Thoracic aorta (tissue), 2 donors: ENCODE data around the gene PLCB3. TPM values are rescaled to one million over a fixed set of nuclear protein-coding genes. Genes with fewer than 3 reads are reported as not detected.

Experiments
- ATAC-seq: fragments of 150-250 bp; one replicate; pipeline ENCODE4 v1.8.0; 2017; ENCODE audit warnings: low read depth; ENCODE audit not compliant: insufficient number of reproducible peaks, low FRiP score
- DNase-seq: peaks from one replicate; pipeline ENCODE4 v3.0.0-alpha.2; 2020; ENCODE audit warnings: low spot score
- H3K27ac ChIP-seq, 2 donors: fragments of 200-600 bp; sonication (generic); 1 replicate in 1 of 2; 2 replicates in 1 of 2; pipeline ENCODE4 v1.5.1; 2016; ENCODE audit warnings: mild to moderate bottlenecking in 2 of 2, moderate library complexity in 2 of 2
- H3K27me3 ChIP-seq: fragments of 200-600 bp; sonication (generic); replicated peaks from 2 replicates; pipeline ENCODE4 v1.6.0; 2016; ENCODE audit warnings: mild to moderate bottlenecking; ENCODE audit not compliant: insufficient read depth
- H3K36me3 ChIP-seq: fragments of 200-600 bp; sonication (generic); one replicate; pipeline ENCODE4 v1.5.1; 2016
- H3K4me1 ChIP-seq, 2 donors: fragments of 200-600 bp; sonication (generic); 1 replicate in 1 of 2; 2 replicates in 1 of 2; pipeline versions ENCODE4 v1.5.1 to v1.6.0; 2016; ENCODE audit warnings: low read depth in 2 of 2, mild to moderate bottlenecking in 1 of 2; ENCODE audit not compliant: control insufficient read depth in 1 of 2
- H3K4me3 ChIP-seq: fragments of 200-600 bp; sonication (generic); 2 replicates; pipeline ENCODE4 v1.5.1; 2016; ENCODE audit warnings: mild to moderate bottlenecking
- H3K9me3 ChIP-seq: fragments of 200-600 bp; sonication (generic); 2 replicates; pipeline ENCODE4 v1.5.1; 2016
- CTCF ChIP-seq: fragments of 200-600 bp; sonication (generic); IDR thresholded peaks from one replicate; pipeline ENCODE4 v1.5.1; 2019; ENCODE audit warnings: antibody characterized with exemption
- total RNA-seq, 2 donors: library from RNA; depleted of rRNA; stranded (reverse); fragments of >200 nt; gene quantifications; one replicate each; pipeline versions ENCODE4 v1.1.0 to v1.2.3, GENCODE V29; 2016

PLCB3 gene
- total RNA-seq, 2 donors from 2014 or later = 31.5 to 39.7 TPM

DNA sequence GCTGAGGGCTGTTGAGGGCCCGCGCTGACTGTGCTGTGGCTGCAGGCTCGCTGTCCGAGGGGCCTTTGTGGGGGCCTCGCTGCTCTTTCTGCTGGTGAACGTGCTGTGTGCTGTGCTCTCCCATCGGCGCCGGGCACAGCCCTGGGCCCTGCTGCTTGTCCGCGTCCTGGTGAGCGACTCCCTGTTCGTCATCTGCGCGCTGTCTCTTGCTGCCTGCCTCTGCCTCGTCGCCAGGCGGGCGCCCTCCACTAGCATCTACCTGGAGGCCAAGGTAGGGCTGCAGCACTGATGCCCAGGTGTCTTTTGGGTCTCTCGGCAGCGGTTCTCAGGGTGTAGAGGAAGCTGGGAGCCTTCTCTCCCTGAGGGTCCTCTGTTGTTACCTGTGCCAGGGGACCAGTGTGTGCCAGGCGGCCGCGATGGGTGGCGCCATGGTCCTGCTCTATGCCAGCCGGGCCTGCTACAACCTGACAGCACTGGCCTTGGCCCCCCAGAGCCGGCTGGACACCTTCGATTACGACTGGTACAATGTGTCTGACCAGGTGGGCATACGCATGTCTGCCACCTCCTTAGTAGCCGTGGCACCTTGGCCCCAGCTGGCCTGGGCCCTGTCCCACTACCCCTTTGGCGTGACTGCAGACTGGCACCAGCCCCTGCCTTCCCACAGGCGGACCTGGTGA is 36.5 kb downstream of the PLCB3 start:
- Histone ChIP-seq H3K36me3 (no peaks in the 10 kb centered on the region), H3K4me1 (peaks cover 33 to 48% of the 10 kb centered on the region in 2 donors), H3K27ac (no peak overlapping the region), H3K4me3 (no peak overlapping the region), H3K9me3 (no peaks in the 10 kb centered on the region), H3K27me3 (peaks cover 7% of the 10 kb centered on the region)
- no peak for ATAC-seq
- DNase-seq = no peak
- no peak for TF ChIP-seq CTCF

GRCh38 chr11:64288353-64288750 is 37.0 kb downstream of the PLCB3 start:
- ATAC-seq = no peak
- peaks cover 28 to 44% of the 10 kb centered on the region in 2 donors for H3K4me1 ChIP-seq
- no peak overlapping the region for H3K4me3 ChIP-seq
- peaks cover 11% of the 10 kb centered on the region for H3K27me3 ChIP-seq
- H3K36me3 ChIP-seq = no peaks in the 10 kb centered on the region
- H3K27ac ChIP-seq = no peak overlapping the region
- no peak for TF ChIP-seq CTCF
- H3K9me3 ChIP-seq = no peaks in the 10 kb centered on the region
- no peak for DNase-seq

- TF ChIP-seq CTCF = no peak
- DNase-seq = no peak
These were observed 37.8 kb downstream of the PLCB3 start for GRCh38 chr11:64289002-64289564.

GRCh38 chr11:64290352-64291261 is 39.3 kb downstream of the PLCB3 start:
- H3K4me1 ChIP-seq = peaks cover 20 to 35% of the 10 kb centered on the region in 2 donors
- H3K9me3 ChIP-seq = no peaks in the 10 kb centered on the region
- TF ChIP-seq CTCF = no peak
- H3K4me3 ChIP-seq = no peak overlapping the region
- H3K27me3 ChIP-seq = peaks cover 15% of the 10 kb centered on the region
- H3K36me3 ChIP-seq = no peaks in the 10 kb centered on the region
- no peak for ATAC-seq
- no peak for DNase-seq
- H3K27ac ChIP-seq = no peak overlapping the region

More at GRCh38 chr11:64289002-64289564, 37.8 kb downstream of the PLCB3 start:
- Histone ChIP-seq H3K4me1 (peaks cover 20 to 37% of the 10 kb centered on the region in 2 donors), H3K36me3 (no peaks in the 10 kb centered on the region), H3K27ac (no peak overlapping the region), H3K27me3 (peaks cover 11% of the 10 kb centered on the region), H3K4me3 (no peak overlapping the region), H3K9me3 (no peaks in the 10 kb centered on the region)
- ATAC-seq = no peak

GRCh38 chr11:64291262-64291751 is 40.0 kb downstream of the PLCB3 start, which contains the start of gene KCNK4:
TSS of gene KCNK4 (plus strand) at chr11:64291302. CDS start at chr11:64293019, 1,717 bp downstream.
- H3K36me3 ChIP-seq = no peaks in the 10 kb centered on the region
- H3K4me1 ChIP-seq = peaks cover 15 to 30% of the 10 kb centered on the region in 2 donors
- peaks cover 16% of the 10 kb centered on the region for H3K27me3 ChIP-seq
- DNase-seq (no peak), ATAC-seq (no peak)
- H3K27ac ChIP-seq = no peak within 1 kb of the TSS
- TF ChIP-seq CTCF = no peak
- H3K9me3 ChIP-seq = no peaks in the 10 kb centered on the region
- peak within 1 kb of the TSS; percentile 61 for H3K4me3 ChIP-seq
